HG02642 (cell line): Measurements from ENCODE around the gene LENEP.

Source experiments
- ATAC-seq: cut with Tn5 transposase; IDR thresholded peaks from one replicate; pipeline ENCODE4 v1.9.1; 2021; ENCODE audit warnings: mild to moderate bottlenecking; ENCODE audit not compliant: unreplicated experiment, poor library complexity

The LENEP gene

GRCh38 chr1:154959426-154959780 is 34.0 kb upstream of the LENEP start:
- ATAC-seq = no peak

- ATAC-seq = no peak
Observed at GRCh38 chr1:154960446-154961136, 32.8 kb upstream of the LENEP start.

- peak; percentile 81 for ATAC-seq
Observed at GRCh38 chr1:154961207-154962155, 31.9 kb upstream of the LENEP start, which contains the start of gene PYGO2. Gene PYGO2, minus strand, starts transcription at chr1:154961782. Its CDS starts 206 bp downstream, at chr1:154961576.

GRCh38 chr1:154962156-154962749 is 31.1 kb upstream of the LENEP start:
- ATAC-seq = peak; percentile 6

- no peak for ATAC-seq
Observed at GRCh38 chr1:154962795-154963330, 30.5 kb upstream of the LENEP start.

GRCh38 chr1:154963643-154964042 is 29.7 kb upstream of the LENEP start:
- no peak for ATAC-seq

GRCh38 chr1:154964359-154964758 is 29.0 kb upstream of the LENEP start:
- ATAC-seq = no peak

GRCh38 chr1:154966111-154966510 is 27.3 kb upstream of the LENEP start:
- no peak for ATAC-seq

- ATAC-seq = no peak
Observed at GRCh38 chr1:154967331-154967950, 25.9 kb upstream of the LENEP start.

- no peak for ATAC-seq
Observed at GRCh38 chr1:154968731-154969130, 24.7 kb upstream of the LENEP start.

- ATAC-seq = no peak
Observed at GRCh38 chr1:154969246-154969645, 24.1 kb upstream of the LENEP start.

- no peak for ATAC-seq
Observed at GRCh38 chr1:154969860-154970452, 23.4 kb upstream of the LENEP start.

GRCh38 chr1:154970631-154971340 is 22.6 kb upstream of the LENEP start, which contains the start of gene SHC1:
Gene SHC1, minus strand, starts transcription at chr1:154970747. Its CDS starts 221 bp downstream, at chr1:154970526.
- ATAC-seq = no peak

- no peak for ATAC-seq
Observed at GRCh38 chr1:154971341-154971998, 21.9 kb upstream of the LENEP start.

GRCh38 chr1:154972213-154972516 is 21.2 kb upstream of the LENEP start:
- no peak for ATAC-seq

GRCh38 chr1:154972517-154973343 is 20.7 kb upstream of the LENEP start:
- ATAC-seq = no peak

- peak; percentile 14 for ATAC-seq
Observed at GRCh38 chr1:154973344-154974101, 19.9 kb upstream of the LENEP start.
